ENCODE results near the gene CNPY2. TPM values are rescaled to one million over a fixed set of nuclear protein-coding genes. Genes with fewer than 3 reads are reported as not detected.
"Not testable (repeated sequence)": the region's sequence is repeated elsewhere in the genome, so short reads cannot be mapped to it uniquely, and the experiment has no call there.

CNPY2 gene
- total RNA-seq, 1 donor from 2014 or later = 244 TPM

- H3K27ac Mint-ChIP-seq (ENCODE audit: unreplicated experiment) = no peak overlapping the region
- no peaks in the 10 kb centered on the region for H3K27me3 Mint-ChIP-seq (ENCODE audit: low read depth)
- no peak for DNase-seq (ENCODE audit: low read depth, low spot score)
- no peaks in the 10 kb centered on the region for H3K9me3 Mint-ChIP-seq
- TF ChIP-seq CTCF (conservative IDR thresholded peaks at IDR 0.05) = no peak
- H3K4me3 Mint-ChIP-seq = no peak overlapping the region
- peaks cover 3% of the 10 kb centered on the region for H3K36me3 Mint-ChIP-seq (ENCODE audit: low read depth)
- H3K4me1 Mint-ChIP-seq = peaks cover 5% of the 10 kb centered on the region
These were observed 25.8 kb upstream of the CNPY2 start for GRCh38 chr12:56341616-56342015.

GRCh38 chr12:56339158-56339422, 23.3 kb upstream of the CNPY2 start:
- Mint-ChIP-seq H3K27ac (ENCODE audit: unreplicated experiment) (no peak overlapping the region), H3K4me1 (peaks cover 10% of the 10 kb centered on the region), H3K9me3 (no peaks in the 10 kb centered on the region), H3K27me3 (ENCODE audit: low read depth) (no peaks in the 10 kb centered on the region), H3K4me3 (no peak overlapping the region), H3K36me3 (ENCODE audit: low read depth) (peaks cover 3% of the 10 kb centered on the region)
- no peak for DNase-seq (ENCODE audit: low read depth, low spot score)
- no peak for TF ChIP-seq CTCF (conservative IDR thresholded peaks at IDR 0.05)

- no peak for DNase-seq (ENCODE audit: low read depth, low spot score)
- H3K4me1 Mint-ChIP-seq = peaks cover 16% of the 10 kb centered on the region
- TF ChIP-seq CTCF (conservative IDR thresholded peaks at IDR 0.05) = no peak
- peaks cover 3% of the 10 kb centered on the region for H3K36me3 Mint-ChIP-seq (ENCODE audit: low read depth)
- no peak within 1 kb of the TSS for H3K4me3 Mint-ChIP-seq
- H3K27ac Mint-ChIP-seq (ENCODE audit: unreplicated experiment) = peak within 1 kb of the TSS; percentile 81
- H3K9me3 Mint-ChIP-seq = no peaks in the 10 kb centered on the region
- no peaks in the 10 kb centered on the region for H3K27me3 Mint-ChIP-seq (ENCODE audit: low read depth)
These were observed 22.7 kb upstream of the CNPY2 start, which contains the start of gene IL23A for GRCh38 chr12:56338308-56339157. Gene IL23A (plus strand): TSS chr12:56338884. CDS start chr12:56339045, 161 bp downstream.

- no peaks in the 10 kb centered on the region for H3K9me3 Mint-ChIP-seq
- TF ChIP-seq CTCF (conservative IDR thresholded peaks at IDR 0.05) = no peak
- no peaks in the 10 kb centered on the region for H3K36me3 Mint-ChIP-seq (ENCODE audit: low read depth)
- H3K27me3 Mint-ChIP-seq (ENCODE audit: low read depth) = no peaks in the 10 kb centered on the region
- no peak overlapping the region for H3K27ac Mint-ChIP-seq (ENCODE audit: unreplicated experiment)
- DNase-seq (ENCODE audit: low read depth, low spot score) = no peak
- no peak overlapping the region for H3K4me3 Mint-ChIP-seq
- peaks cover 23% of the 10 kb centered on the region for H3K4me1 Mint-ChIP-seq
These were observed 22.0 kb upstream of the CNPY2 start for GRCh38 chr12:56337753-56338251.

- peak overlapping the region; percentile 58 for H3K4me3 Mint-ChIP-seq
- H3K9me3 Mint-ChIP-seq = no peaks in the 10 kb centered on the region
- H3K27ac Mint-ChIP-seq (ENCODE audit: unreplicated experiment) = no peak overlapping the region
- H3K4me1 Mint-ChIP-seq = peaks cover 27% of the 10 kb centered on the region
- H3K27me3 Mint-ChIP-seq (ENCODE audit: low read depth) = no peaks in the 10 kb centered on the region
- no peaks in the 10 kb centered on the region for H3K36me3 Mint-ChIP-seq (ENCODE audit: low read depth)
- TF ChIP-seq CTCF (conservative IDR thresholded peaks at IDR 0.05) = no peak
- DNase-seq (ENCODE audit: low read depth, low spot score) = no peak
These were observed 20.8 kb upstream of the CNPY2 start for GRCh38 chr12:56336361-56337167.

GRCh38 chr12:56335527-56335926, 19.7 kb upstream of the CNPY2 start:
- not testable (repeated sequence) for H3K9me3 Mint-ChIP-seq; H3K27me3 Mint-ChIP-seq (ENCODE audit: low read depth); H3K27ac Mint-ChIP-seq (ENCODE audit: unreplicated experiment); H3K4me3 Mint-ChIP-seq; DNase-seq (ENCODE audit: low read depth, low spot score); H3K36me3 Mint-ChIP-seq (ENCODE audit: low read depth)
- H3K4me1 Mint-ChIP-seq = peaks cover 27% of the 10 kb centered on the region
